K562 (cell line): ENCODE data around the gene ASB10. TPM values are rescaled to one million over a fixed set of nuclear protein-coding genes. Genes with fewer than 3 reads are reported as not detected.
A peak's percentile ranks its signal among the peaks of the same experiment; 100 is the strongest.

Experiments
- ATAC-seq: fragments of 200-7000 bp; cut with Tn5 transposase; 3 replicates; pipeline ENCODE4 v1.9.1; 2020; ENCODE audit warnings: moderate library complexity
- BruUV-seq: library from RNA; stranded (reverse); fragments of 400-500 nt; replicated peaks from 2 replicates; lab custom pipeline; 2021; lab: Mats Ljungman, UMichigan
- CTCF ChIA-PET: fragments of 300-600 bp; formaldehyde crosslinking; extraction: SDS; loops from one replicate; lab custom pipeline; 2021; ENCODE audit warnings: low intra/inter-chr PET ratio; lab: Yijun Ruan, JAX
- POLR2A ChIA-PET: fragments of 300-600, 350-650 bp; sonication (Branson Sonifier 250); formaldehyde crosslinking; extraction: SDS; loops from one replicate; lab custom pipeline; 2021; ENCODE audit warnings: antibody characterized with exemption, inconsistent platforms; lab: Yijun Ruan, JAX
- DNase-seq, 4 experiments: peaks; one replicate each; pipeline versions ENCODE4 v3.0.0 to v3.0.0-alpha.2; 2011 to 2018; ENCODE audit warnings: low spot score in 3 of 4, mixed read lengths in 3 of 4; ENCODE audit errors: extremely low read depth in 1 of 4
- FAIRE-seq: peaks from 2 replicates; lab custom pipeline; 2011; peaks lifted over from hg19 to GRCh38; lab: Jason Lieb, UNC
- H2AFZ ChIP-seq: 2 replicates; pipeline ENCODE4 v1.6.0; 2011; ENCODE audit warnings: low read depth, low read length, control low read depth, inconsistent platforms
- H3K27ac ChIP-seq: fragments of 200-600 bp; 3 replicates; pipeline ENCODE4 v1.8.0; 2011; ENCODE audit warnings: low read depth, mild to moderate bottlenecking, control low read depth, inconsistent platforms, low read length, moderate library complexity, mixed read lengths; ENCODE audit errors: extremely low read depth
- H3K27me3 ChIP-seq, 2 experiments: fragments of 300-600 bp in 1 of 2; 2 replicates in 1 of 2; 3 replicates in 1 of 2; pipeline versions ENCODE4 v1.6.0 to v1.8.0; 2011; ENCODE audit warnings: inconsistent platforms in 2 of 2, low read length in 2 of 2, mild to moderate bottlenecking in 1 of 2, mixed read lengths in 1 of 2, moderate library complexity in 1 of 2; ENCODE audit not compliant: control insufficient read depth in 2 of 2, insufficient read depth in 2 of 2
- H3K36me3 ChIP-seq: fragments of 300-600 bp; 3 replicates; pipeline ENCODE4 v1.8.0; 2011; ENCODE audit warnings: mild to moderate bottlenecking, low read length, inconsistent platforms; ENCODE audit not compliant: control insufficient read depth, insufficient read depth
- H3K4me1 ChIP-seq, 2 experiments: fragments of 200-600 bp in 1 of 2; replicated peaks in 1 of 2; 2 replicates in 1 of 2; 3 replicates in 1 of 2; pipeline versions ENCODE4 v1.5.1 to v1.8.0; 2011; ENCODE audit warnings: inconsistent platforms in 2 of 2, low read length in 2 of 2, mild to moderate bottlenecking in 1 of 2, mixed read lengths in 1 of 2, moderate library complexity in 1 of 2; ENCODE audit not compliant: control insufficient read depth in 2 of 2, insufficient read depth in 2 of 2
- H3K4me2 ChIP-seq: 2 replicates; pipeline ENCODE4 v1.6.1; 2011; ENCODE audit warnings: low read length, control low read depth, inconsistent platforms, mixed read lengths; ENCODE audit not compliant: insufficient read depth
- H3K4me3 ChIP-seq: fragments of 200-600 bp; sonication (generic), shearing (Covaris generic); 2 replicates; pipeline ENCODE4 v1.5.1; 2016; ENCODE audit warnings: control low read depth, inconsistent platforms
- H3K79me2 ChIP-seq: fragments of 200-600 bp; 3 replicates; pipeline ENCODE4 v1.8.0; 2011; ENCODE audit warnings: low read length, inconsistent platforms; ENCODE audit not compliant: control insufficient read depth, insufficient read depth
- H3K9ac ChIP-seq, 2 experiments: 2 replicates each; pipeline versions ENCODE4 v1.6.0 to v1.6.1; 2011; ENCODE audit warnings: low read depth in 2 of 2, low read length in 2 of 2, control low read depth in 1 of 2, inconsistent platforms in 1 of 2, mild to moderate bottlenecking in 1 of 2, mixed read lengths in 1 of 2; ENCODE audit not compliant: insufficient read depth in 1 of 2
- H3K9me1 ChIP-seq: one replicate; pipeline ENCODE4 v1.6.0; 2011; ENCODE audit warnings: inconsistent platforms, mild to moderate bottlenecking, low read length, moderate library complexity; ENCODE audit not compliant: control insufficient read depth, insufficient read depth
- H3K9me3 ChIP-seq: replicated peaks from 2 replicates; pipeline ENCODE4 v1.5.1; 2011; ENCODE audit warnings: low read depth, low read length, inconsistent platforms; ENCODE audit not compliant: control insufficient read depth, insufficient read depth
- H4K20me1 ChIP-seq: replicated peaks from 2 replicates; pipeline ENCODE4 v1.6.1; 2011; ENCODE audit warnings: low read length, inconsistent platforms, mixed read lengths; ENCODE audit not compliant: control insufficient read depth, insufficient read depth
- HMGXB4 ChIP-seq: sonication (generic); formaldehyde crosslinking; IDR thresholded peaks from 2 replicates; pipeline ENCODE4 v1.8.1; 2023; ENCODE audit warnings: mild to moderate bottlenecking, missing genetic modification reagents
- NELFE ChIP-seq: IDR thresholded peaks from 2 replicates; pipeline ENCODE4 v1.6.1; 2011; ENCODE audit warnings: mild to moderate bottlenecking; ENCODE audit not compliant: insufficient read depth, insufficient read length
- NONO ChIP-seq, 2 experiments: fragments of 200-400 bp in 1 of 2; fragments of 450-650 bp in 1 of 2; formaldehyde crosslinking in 1 of 2; IDR thresholded peaks; 2 replicates each; pipeline ENCODE4 v1.6.1; 2017; ENCODE audit warnings: low read depth in 2 of 2, mild to moderate bottlenecking in 2 of 2, moderate library complexity in 2 of 2, low read length in 1 of 2
- PHB2 ChIP-seq: fragments of 450-650 bp; IDR thresholded peaks from 2 replicates; pipeline ENCODE4 v1.6.1; 2017; ENCODE audit warnings: low read depth
- PHF20 ChIP-seq: fragments of 450-650 bp; IDR thresholded peaks from 2 replicates; pipeline ENCODE4 v1.6.1; 2018; ENCODE audit not compliant: partially characterized antibody
- SMARCB1 ChIP-seq: IDR thresholded peaks from 2 replicates; pipeline ENCODE4 v1.6.1; 2011; ENCODE audit warnings: improper control_type of control experiment, low read depth; ENCODE audit not compliant: insufficient read length
- STAT5A ChIP-seq: IDR thresholded peaks from 2 replicates; pipeline ENCODE4 v1.6.1; 2012; ENCODE audit warnings: low read length, inconsistent platforms, borderline replicate concordance
- TEAD2 ChIP-seq: fragments of 450-650 bp; IDR thresholded peaks from 2 replicates; pipeline ENCODE4 v1.6.1; 2016; ENCODE audit warnings: missing genetic modification characterization, control low read depth, missing compliant biosample characterization
- UBTF ChIP-seq, 2 experiments: IDR thresholded peaks; 2 replicates each; pipeline ENCODE4 v1.6.1; 2012; ENCODE audit warnings: improper control_type of control experiment in 2 of 2, low read depth in 2 of 2, low read length in 2 of 2, borderline replicate concordance in 1 of 2
- ZNF561 ChIP-seq: fragments of 450-650 bp; formaldehyde crosslinking; conservative IDR thresholded peaks from 2 replicates; pipeline ENCODE4 v1.4.0; 2020; ENCODE audit warnings: mild to moderate bottlenecking, moderate library complexity
- WGBS: fragments of 100-300 bp; shearing (Covaris generic); methylation state at CpG from one replicate; pipeline ENCODE4 v1.1.6; 2016; ENCODE audit warnings: low coverage, mixed read lengths; ENCODE audit not compliant: insufficient coverage; ENCODE audit errors: missing lambda C conversion rate; 5-methylcytosine and 5-hydroxymethylcytosine counted together
- in situ Hi-C: fragments of 300-500 bp; cut with MboI; formaldehyde crosslinking; loops from 4 replicates; pipeline ENCODE4 v1.15.0; 2018; ENCODE audit warnings: inconsistent platforms, mixed read lengths
- intact Hi-C: fragments of 100-400 bp; cut with micrococcal nuclease; formaldehyde crosslinking; loops from 2 replicates; pipeline ENCODE4 v1.14.2; 2022
- polyA plus RNA-seq, 8 experiments: library from polyadenylated mRNA; depleted of rRNA in 4 of 8; stranded (reverse) in 5 of 8; unstranded in 3 of 8; fragments of >200 nt; fragmentation: Nextera tagmentation in 2 of 8; fragmentation: Illumina TruSeq in 1 of 8; extraction: Ambion mirVana in 2 of 8; extraction: Trizol in 1 of 8; gene quantifications; 2 replicates each; pipeline versions ENCODE4 v1.2.1 to v1.2.3, GENCODE V29; 2011 to 2014; ENCODE audit warnings: inconsistent platforms in 1 of 8, missing spikeins in 1 of 8
- total RNA-seq, 7 experiments: library from RNA; depleted of rRNA in 6 of 7; stranded (reverse); fragments of >200 nt in 6 of 7; fragmentation: Illumina TruSeq in 2 of 7; extraction: Trizol in 2 of 7; gene quantifications; 2 replicates each; pipeline versions ENCODE4 v1.2.1 to v1.2.3, GENCODE V29; 2011 to 2021; ENCODE audit warnings: low replicate concordance in 1 of 7
- TF ChIP-seq, protein P1 (sequence below): fragments of 450-650 bp; formaldehyde crosslinking; IDR thresholded peaks from 2 replicates; pipeline ENCODE4 v1.4.0; 2020; ENCODE audit warnings: mild to moderate bottlenecking, moderate library complexity
- TF ChIP-seq, protein P2 (sequence below), 2 experiments: fragments of 450-650 bp in 1 of 2; sonication (generic) in 1 of 2; formaldehyde crosslinking in 1 of 2; IDR thresholded peaks in 1 of 2; conservative IDR thresholded peaks in 1 of 2; 2 replicates each; pipeline versions ENCODE4 v1.6.1 to v1.8.1; 2016 to 2023; ENCODE audit warnings: mild to moderate bottlenecking in 2 of 2, moderate library complexity in 2 of 2, inconsistent platforms in 1 of 2, missing genetic modification reagents in 1 of 2
- TF ChIP-seq, protein P3 (sequence below), 2 experiments: IDR thresholded peaks; 2 replicates each; pipeline ENCODE4 v1.6.1; 2011; ENCODE audit warnings: borderline replicate concordance in 1 of 2, control low read depth in 1 of 2, low read depth in 1 of 2, low read length in 1 of 2, mild to moderate bottlenecking in 1 of 2, mixed read lengths in 1 of 2, moderate library complexity in 1 of 2; ENCODE audit not compliant: insufficient read depth in 1 of 2, insufficient read length in 1 of 2, poor library complexity in 1 of 2, severe bottlenecking in 1 of 2; ENCODE audit errors: extremely low read depth in 1 of 2

ASB10 gene
- total and polyA plus RNA-seq, 9 of the 15 experiments (the other 6 are each of a cell fraction or from before 2014, with no cell fraction given), result not detected

DNA sequence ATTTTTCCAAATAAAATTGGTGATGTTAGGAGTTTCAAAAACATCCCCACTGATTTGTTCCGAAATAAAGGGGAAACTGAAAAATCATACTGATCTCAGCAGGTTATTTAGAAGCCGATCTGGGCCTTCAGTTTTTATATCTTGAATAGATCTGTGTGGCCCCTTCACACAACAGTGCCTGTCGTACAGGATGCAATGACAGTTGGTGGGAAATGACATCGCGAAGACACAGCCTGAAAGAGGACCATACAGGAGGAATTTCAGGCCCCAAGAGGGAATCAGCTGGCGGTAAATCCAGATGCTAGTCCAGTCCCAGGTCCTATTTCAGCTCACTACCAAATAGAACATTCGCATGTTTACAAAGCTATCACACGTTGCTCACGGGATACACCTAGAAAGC is 20.3 kb upstream of the ASB10 start:
- peaks cover 15 to 19% of the 10 kb centered on the region in 2 experiments for H3K4me1 ChIP-seq
- H3K9me3 ChIP-seq, result no peaks in the 10 kb centered on the region
- peaks cover 4% of the 10 kb centered on the region; the same call in 1 of the 3 replicates for H3K36me3 ChIP-seq
- POLR2A ChIA-PET, result interaction anchor here (1.6 to 2.1 kb wide), 2 partner anchors 12 to 25 kb away, joined by 5 to 12 read pairs; no protein-coding TSS in a partner anchor
- 8% methylated on average over 9 of the region's 9 CpGs for WGBS
- DNase-seq (no peak), ATAC-seq (peak; percentile 4), FAIRE-seq (no peak)
- in situ Hi-C loops (no loop called here), intact Hi-C loops (loop anchor here (2.0 kb wide), 1 partner anchor 33 kb away; no protein-coding TSS in a partner anchor)
- H3K27me3 ChIP-seq, result peaks cover 35 to 39% of the 10 kb centered on the region in 2 experiments; a peak in 4 of 5 replicates
- no peak overlapping the region for H3K4me2 ChIP-seq
- no peak overlapping the region for H2AFZ ChIP-seq
- BruUV-seq, result no TSS peak
- H3K27ac ChIP-seq, result no peak overlapping the region
- no peak overlapping the region for H3K4me3 ChIP-seq
- CTCF ChIA-PET, result no interaction called here
- no peak overlapping the region; a peak in 1 of 4 replicates for H3K9ac ChIP-seq
- no peaks in the 10 kb centered on the region for H3K79me2 ChIP-seq
- no peaks in the 10 kb centered on the region for H3K9me1 ChIP-seq
- H4K20me1 ChIP-seq, result peaks cover 36% of the 10 kb centered on the region
- no peak for TF ChIP-seq NELFE
- TF ChIP-seq NONO (IDR thresholded peaks at IDR 0.05; ENCODE audit: low read depth in 2 of 2, low read length in 1 of 2), result no peak
- no peak for TF ChIP-seq PHB2
- TF ChIP-seq PHF20, result no peak
- TF ChIP-seq, protein P1, sequence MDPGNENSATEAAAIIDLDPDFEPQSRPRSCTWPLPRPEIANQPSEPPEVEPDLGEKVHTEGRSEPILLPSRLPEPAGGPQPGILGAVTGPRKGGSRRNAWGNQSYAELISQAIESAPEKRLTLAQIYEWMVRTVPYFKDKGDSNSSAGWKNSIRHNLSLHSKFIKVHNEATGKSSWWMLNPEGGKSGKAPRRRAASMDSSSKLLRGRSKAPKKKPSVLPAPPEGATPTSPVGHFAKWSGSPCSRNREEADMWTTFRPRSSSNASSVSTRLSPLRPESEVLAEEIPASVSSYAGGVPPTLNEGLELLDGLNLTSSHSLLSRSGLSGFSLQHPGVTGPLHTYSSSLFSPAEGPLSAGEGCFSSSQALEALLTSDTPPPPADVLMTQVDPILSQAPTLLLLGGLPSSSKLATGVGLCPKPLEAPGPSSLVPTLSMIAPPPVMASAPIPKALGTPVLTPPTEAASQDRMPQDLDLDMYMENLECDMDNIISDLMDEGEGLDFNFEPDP (CRISPR knock-in tag), result no peak
- TF ChIP-seq TEAD2 (tag), result no peak
- TF ChIP-seq ZNF561 (CRISPR knock-in tag), result no peak
- no peak for TF ChIP-seq SMARCB1
- TF ChIP-seq, protein P2, sequence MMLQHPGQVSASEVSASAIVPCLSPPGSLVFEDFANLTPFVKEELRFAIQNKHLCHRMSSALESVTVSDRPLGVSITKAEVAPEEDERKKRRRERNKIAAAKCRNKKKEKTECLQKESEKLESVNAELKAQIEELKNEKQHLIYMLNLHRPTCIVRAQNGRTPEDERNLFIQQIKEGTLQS (IDR thresholded peaks at IDR 0.05), result no peak
- TF ChIP-seq, protein P2 (CRISPR knock-in tag; conservative IDR thresholded peaks at IDR 0.05), result no peak
- TF ChIP-seq, protein P3, sequence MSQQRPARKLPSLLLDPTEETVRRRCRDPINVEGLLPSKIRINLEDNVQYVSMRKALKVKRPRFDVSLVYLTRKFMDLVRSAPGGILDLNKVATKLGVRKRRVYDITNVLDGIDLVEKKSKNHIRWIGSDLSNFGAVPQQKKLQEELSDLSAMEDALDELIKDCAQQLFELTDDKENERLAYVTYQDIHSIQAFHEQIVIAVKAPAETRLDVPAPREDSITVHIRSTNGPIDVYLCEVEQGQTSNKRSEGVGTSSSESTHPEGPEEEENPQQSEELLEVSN (IDR thresholded peaks at IDR 0.05; ENCODE audit: borderline replicate concordance in 1 of 2, extremely low read depth in 1 of 2, insufficient read depth in 1 of 2, insufficient read length in 1 of 2, low read depth in 1 of 2, low read length in 1 of 2, poor library complexity in 1 of 2, severe bottlenecking in 1 of 2), result peak in 1 of 2 experiments; percentile 25
- no peak for TF ChIP-seq HMGXB4 (CRISPR knock-in tag)
- no peak for TF ChIP-seq STAT5A
- no peak for TF ChIP-seq UBTF (IDR thresholded peaks at IDR 0.05; ENCODE audit: borderline replicate concordance in 1 of 2, low read depth in 2 of 2, low read length in 2 of 2)
